GM19238 (cell line): Measurements from ENCODE around the gene GYG2.
"Not testable (repeated sequence)": the region's sequence is repeated elsewhere in the genome, so short reads cannot be mapped to it uniquely, and the experiment has no call there.

Experiments used
- DNase-seq: peaks from one replicate; pipeline ENCODE4 v3.0.0; 2011; ENCODE audit warnings: low spot score; ENCODE audit not compliant: insufficient read length

GYG2 gene

DNA sequence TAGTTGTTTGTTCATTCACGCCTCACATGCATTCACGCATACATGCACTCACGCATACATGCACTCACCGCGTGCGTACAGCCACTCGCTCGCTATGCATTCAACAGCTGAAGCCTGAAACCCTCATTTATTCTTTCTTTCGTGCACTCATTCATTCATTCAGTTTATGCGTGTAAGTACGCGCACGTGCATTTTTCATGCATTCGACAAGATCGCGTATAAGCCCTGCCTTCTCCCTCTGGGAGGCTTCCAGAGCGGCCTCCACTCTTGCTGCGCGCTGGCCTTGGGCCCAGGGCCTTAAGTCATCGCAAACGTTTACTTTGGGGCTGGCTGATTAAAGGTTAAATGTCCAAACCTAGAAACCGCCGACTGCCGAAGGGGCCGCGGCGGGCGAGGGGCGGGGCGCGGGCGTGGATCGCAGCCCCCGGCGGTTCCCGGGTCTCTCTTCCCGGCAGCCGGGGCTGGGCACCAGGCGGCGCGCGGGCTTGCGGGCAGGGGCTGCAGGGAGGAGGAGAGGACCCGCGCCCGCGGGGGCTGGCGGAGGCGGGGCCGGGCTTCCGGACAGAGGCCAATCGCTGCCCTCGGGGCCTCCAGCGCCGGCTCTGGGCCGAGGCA, at the start of gene GYG2:
Gene GYG2 (plus strand): TSS at position 587 of the 615 bp plus-strand sequence. CDS start 1,259 bp downstream, outside the sequence.
- DNase-seq, result no peak

DNA sequence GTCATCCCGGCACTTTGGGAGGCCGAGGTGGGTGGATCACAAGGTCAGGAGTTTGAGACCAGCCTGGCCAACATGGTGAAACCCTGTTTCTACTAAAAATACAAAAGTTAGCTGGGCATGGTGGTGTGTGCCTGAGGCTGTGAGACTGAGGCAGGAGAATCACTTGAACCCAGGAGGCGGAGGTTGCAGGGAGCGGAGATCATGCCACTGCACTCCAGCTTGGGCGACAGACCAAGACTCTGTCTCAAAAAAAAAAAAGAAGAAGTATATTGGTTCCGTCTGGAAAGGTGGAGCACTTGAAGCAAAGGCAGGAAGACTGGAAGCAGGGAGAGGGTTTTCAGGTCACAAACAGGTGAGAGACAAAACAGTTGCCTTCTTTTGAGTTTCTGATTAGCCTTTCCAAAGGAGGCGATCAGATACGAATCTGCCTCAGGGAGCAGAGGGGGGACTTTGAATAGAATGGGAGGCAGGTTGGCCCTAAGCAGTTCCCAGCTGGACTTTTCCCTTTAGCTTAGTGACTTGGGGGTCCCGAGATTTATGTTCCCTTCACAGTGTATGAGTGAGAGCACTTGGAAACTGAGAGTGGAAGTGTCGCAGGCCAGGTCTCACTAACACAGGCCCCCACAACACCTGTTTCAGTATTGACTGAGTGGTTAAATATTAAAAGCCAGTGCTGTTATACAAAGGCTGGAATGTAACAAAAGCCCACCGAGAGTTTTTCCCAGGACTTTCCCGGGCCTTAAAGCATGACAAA, 48.1 kb upstream of the GYG2 start:
- not testable (repeated sequence) for DNase-seq

DNA sequence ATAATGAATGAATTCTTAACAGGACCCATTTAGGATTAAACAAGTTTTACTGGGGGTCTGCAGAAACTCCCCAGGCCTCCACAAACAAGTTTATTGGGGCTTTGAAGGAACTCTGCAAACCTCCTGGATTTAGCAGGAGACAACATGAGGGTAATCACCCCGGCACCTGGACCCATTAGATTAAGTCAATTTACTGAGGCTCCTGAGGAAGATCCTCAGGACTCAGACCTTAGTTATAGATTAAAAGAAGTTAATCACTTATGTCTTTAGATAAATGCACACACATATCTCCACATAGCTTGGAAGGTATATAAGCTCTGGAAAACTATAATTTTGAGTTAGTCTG, 47.5 kb upstream of the GYG2 start:
- no peak for DNase-seq

DNA sequence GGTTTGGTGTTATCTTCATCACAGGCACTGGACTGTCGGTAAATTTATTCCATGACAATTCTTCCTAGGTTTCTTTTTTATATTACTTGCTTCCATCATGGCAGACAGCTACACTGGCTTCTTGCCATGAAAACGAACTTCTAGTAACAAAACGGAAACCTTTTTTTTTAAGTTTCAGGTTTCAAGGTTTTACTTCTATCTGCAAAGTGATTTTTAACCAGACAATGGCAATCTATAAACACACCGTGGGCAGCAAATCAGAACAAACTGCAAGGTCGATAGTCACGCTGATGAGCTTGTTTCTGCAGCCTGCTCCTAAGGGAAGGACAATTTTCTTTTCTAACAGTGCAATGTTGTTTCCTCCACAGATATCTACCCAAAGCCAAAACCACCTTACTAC, 47.0 kb upstream of the GYG2 start:
- DNase-seq, result no peak

DNA sequence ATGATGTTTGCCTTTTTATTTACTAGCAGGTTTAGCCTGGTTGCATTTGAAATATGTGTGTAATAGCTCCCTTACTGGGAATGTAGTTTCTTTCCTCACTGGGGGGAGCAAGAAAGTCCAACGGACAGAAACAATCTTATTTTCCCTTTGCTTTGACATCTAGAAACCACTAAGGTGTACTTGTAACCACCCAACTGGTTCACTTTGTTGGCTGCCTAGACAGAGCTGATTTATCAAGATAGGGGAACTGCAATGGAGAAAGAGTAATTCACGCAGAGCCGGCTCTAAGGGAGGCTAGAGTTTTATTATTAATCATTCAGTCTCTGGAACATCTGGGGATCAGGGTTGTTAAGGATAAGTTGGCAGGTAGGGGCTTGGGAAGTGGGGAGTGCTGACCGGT, 46.6 kb upstream of the GYG2 start:
- no peak for DNase-seq

DNA sequence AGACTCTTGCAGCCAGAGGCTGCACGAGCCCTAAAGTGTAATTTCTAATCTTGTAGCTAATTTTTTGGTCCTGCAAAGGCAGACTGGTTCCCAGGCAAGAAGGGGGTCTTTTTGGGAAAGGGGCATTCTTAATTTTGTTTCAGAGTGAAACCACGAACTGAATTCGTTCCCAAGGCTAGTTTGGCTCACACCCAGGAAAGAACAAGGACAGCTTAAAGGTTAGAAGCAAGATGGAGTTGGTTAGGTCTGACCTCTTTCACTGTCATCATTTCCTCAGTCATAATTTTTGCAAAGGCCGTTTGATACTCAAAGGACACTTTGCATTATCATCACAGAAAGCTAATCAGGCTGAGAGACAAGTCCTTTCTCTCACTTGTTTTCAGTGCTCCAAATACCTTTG, 46.0 kb upstream of the GYG2 start:
- DNase-seq, result no peak

DNA sequence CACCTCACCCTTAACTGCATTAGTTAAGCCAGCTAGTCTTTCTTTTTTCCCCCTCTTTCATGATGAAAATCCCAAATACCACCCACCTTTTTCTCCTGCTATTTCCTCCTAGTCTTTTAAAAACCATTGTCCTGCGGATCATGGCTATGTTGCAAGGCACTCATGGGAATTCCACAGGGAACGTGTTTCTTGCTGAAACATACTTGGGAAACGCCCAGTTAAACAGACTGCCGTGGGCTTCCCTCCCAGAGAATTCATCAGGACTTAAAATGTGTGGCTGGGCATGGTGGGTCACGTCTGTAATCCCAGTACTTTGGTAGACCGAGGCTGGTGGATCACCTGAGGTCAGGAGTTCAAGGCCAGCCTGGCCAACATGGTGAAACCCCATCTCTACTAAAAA, 44.7 kb upstream of the GYG2 start:
- DNase-seq, result no peak

DNA sequence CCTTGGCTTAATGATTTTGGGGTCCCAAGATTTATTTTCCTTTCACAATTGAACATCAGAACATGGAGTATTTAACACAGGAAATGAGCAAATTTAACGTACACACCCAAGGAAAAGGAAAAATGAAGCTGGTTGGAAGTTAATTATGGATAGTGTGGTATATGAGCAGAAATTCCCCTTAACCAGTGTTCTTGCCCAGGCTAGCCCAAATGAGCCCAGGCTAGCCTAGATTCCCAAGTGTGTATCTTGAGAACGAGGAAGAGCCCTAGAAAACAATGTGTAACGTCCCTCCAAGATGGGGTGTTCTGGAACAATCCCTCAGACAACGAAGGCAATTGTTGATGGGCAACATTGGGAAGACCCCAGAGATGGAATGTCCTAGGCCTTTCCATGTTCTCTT, 43.2 kb upstream of the GYG2 start:
- no peak for DNase-seq

DNA sequence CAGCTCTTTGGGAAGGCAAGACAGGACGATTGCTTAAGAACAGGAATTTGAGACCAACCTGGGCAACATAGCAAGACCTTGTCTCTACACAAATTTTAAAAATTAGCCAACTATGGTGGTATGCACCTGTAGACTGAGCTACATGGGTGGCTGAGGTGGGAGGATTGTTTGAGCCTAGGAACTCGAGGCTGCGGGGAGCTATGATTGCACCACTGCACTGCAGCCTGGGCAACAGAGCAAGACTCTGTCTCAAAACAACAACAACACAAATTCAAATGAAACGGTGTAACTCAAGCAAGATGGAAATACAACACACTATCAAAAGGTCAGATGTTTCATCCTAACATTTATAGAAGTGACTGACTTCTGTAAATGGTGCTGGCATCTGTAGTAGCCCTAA, 39.8 kb upstream of the GYG2 start:
- DNase-seq, result no peak

DNA sequence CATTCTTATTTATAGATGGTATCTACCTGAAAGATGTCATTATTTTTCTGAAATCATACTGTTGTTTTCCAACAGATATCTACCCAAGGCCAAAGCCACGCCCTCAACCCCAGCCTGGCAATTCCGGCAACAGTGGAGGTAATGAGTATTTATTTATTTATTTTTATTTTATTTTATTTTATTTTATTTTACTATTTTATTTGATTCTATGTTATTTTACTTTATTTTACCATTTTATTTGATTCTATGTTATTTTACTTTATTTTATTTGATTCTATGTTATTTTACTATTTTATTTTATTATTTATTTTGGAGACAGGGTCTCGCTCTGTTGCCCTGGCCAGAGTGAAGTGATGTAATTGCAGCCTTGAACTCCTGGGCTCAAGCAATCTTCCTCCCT, 39.2 kb upstream of the GYG2 start:
- no peak for DNase-seq

DNA sequence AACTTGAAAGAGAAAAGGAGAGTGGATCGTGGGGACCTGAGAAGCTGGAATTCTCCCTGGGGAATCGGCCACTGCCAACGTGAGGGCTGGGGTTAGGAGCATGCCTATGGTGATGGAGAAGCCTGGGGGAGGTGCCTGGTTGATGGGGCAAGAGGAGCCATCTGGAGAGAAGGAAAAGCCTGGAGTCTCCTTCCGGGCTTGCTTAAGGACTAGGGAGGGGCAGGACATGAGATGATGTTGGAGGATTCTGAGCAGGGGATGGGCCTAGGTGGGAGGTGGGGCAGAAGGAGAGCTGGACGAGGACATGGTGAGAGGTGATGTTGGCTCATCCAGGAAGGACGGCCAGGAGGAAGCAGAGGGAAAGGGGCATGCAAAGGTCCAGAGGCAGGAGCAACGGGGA, 35.0 kb upstream of the GYG2 start:
- DNase-seq, result no peak

DNA sequence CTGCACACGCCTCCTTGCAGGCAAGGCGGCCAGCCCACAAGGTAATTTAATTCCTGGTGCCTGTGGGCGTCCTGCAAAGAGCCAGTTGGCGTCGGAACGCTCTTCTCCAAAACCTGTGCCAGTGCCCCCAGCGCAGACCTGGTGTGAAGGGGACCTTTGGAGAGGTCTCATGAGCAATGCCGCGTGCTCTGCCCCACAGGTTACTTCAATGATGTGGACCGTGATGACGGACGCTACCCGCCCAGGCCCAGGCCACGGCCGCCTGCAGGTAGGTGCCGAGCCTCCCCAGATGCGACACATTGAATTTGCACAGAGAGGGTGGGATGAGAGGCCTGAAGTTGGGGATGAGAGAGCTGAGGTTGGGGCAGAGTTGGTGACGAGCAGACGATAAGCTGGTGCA, 34.4 kb upstream of the GYG2 start:
- no peak for DNase-seq

DNA sequence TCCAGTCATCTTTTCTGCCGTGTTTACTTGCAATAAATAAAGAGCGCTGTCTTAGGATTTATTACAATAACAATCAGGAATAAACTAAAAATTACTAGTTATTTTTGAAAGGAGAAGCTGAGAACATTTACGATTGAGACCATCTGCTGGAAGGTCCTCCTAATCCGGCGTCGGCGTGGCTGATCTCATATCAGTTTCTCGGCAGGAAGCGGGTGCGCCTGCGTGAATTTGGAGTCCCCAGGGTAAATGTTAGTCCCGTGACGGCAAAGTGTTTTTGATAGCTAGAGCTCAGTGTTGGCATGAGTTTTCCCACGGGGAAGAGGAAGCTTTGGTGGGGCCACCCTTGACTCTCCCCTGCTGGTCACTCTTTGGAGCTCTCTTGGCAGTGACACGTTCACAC, 31.9 kb upstream of the GYG2 start:
- DNase-seq, result not testable (repeated sequence)

DNA sequence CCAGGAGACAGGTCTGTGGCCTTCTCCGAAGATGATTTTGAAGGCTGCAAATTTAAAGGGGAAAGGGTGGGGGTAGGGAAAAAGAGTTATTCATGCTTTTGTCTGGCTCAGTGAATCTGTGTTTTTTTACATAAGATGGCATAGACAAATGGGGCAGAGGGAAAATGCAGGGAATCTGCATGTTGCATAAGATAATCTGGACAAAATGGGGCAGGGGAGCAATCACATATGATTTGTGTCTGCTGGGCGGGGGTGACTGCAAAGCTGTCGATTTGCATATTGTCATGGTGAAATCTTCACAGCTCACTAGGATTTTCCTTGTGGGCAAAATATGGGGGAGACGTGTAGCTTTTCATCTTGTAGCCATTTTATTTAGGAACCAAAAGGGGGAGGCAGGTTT, 29.4 kb upstream of the GYG2 start:
- DNase-seq, result no peak

DNA sequence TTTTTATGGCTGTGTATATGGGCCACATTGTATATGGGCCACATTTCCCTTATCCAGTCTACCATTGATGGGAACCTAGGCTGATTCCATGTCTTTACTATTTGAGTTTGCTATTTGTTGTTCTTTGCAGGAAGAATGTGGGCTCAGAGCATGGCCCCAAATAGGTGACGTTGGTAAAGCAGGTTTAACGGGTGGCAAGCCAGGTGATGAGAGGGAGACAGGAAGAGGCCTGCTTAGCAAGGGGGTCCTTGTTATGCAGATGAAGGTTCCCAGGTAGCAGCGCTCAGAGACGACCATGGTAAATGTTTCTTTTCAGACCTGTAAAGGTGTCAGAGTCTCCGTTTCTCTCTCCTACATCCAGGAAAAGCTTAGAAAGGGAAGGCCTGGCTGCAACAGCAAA, 28.8 kb upstream of the GYG2 start:
- not testable (repeated sequence) for DNase-seq

DNA sequence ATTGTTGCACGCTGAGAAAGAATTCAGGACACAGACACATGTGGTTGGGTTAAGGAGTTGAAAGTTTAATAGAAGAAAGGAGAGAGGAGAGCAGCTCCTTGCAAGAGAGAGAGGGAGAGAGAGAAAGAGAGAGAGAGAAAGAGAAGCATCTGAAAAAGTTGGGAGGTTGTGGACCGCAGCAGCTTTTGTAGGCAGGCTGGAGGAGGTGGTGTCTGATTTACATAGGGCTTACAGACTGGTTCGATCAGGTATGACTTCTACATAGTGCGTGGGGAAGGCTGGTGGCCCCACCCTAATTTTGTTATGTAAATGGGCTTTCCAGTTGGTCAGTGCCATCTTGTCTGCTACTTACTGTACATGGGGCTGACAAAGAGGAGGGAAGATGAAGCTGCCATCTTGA, 27.5 kb upstream of the GYG2 start:
- no peak for DNase-seq

DNA sequence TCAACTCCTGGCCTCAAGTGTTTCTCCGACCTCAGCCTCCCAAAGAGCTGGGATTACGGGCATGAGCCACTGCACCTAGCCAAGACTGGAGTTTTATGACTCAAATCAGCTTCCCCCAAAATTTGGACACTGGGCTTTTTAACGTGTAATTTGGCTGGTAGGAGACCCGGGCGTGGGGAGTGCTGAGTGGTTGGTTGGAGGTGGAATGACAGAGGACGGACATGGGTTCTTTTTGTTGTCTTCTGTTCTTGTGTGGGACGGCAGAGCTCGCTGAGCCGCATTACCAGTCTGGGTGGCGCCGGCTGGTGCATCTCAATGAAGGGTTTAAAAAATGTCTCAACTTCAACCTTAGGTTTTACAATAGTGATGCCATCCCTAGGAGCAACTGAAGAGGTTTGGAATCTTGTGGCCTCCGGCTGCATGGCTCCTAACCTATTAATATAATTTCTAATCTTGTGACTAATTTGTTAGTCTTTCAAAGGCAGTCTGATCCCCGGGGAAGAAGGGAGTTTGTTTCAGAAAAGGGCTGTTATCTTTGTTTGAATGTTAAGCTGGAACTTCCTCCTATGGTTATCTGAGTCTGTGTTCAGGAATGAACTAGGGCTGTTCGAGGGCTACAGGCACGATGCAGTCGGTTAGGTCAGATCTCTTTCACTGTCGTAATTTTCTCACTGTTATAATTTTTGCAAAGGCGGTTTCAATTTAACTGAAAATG, 26.2 kb upstream of the GYG2 start:
- not testable (repeated sequence) for DNase-seq

DNA sequence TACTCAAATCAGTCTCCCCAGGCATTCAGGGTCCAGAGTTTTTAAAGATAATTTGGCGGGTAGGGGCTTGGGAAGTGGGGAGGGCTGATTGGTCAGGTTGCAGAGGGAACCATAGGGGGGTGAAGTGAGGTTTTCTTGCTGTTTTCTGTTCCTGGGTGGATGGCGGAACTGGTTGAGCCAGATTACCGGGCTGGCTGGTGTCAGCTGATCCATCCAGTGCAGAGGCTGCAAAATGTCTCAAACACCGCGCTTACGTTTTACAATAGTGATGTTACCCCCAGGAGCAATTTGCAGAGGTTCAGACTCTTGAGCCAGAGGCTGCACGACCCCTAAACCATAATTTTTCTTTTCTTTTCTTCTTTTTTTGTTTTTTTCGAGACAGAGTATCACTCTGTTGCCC, 25.2 kb upstream of the GYG2 start:
- DNase-seq, result not testable (repeated sequence)

DNA sequence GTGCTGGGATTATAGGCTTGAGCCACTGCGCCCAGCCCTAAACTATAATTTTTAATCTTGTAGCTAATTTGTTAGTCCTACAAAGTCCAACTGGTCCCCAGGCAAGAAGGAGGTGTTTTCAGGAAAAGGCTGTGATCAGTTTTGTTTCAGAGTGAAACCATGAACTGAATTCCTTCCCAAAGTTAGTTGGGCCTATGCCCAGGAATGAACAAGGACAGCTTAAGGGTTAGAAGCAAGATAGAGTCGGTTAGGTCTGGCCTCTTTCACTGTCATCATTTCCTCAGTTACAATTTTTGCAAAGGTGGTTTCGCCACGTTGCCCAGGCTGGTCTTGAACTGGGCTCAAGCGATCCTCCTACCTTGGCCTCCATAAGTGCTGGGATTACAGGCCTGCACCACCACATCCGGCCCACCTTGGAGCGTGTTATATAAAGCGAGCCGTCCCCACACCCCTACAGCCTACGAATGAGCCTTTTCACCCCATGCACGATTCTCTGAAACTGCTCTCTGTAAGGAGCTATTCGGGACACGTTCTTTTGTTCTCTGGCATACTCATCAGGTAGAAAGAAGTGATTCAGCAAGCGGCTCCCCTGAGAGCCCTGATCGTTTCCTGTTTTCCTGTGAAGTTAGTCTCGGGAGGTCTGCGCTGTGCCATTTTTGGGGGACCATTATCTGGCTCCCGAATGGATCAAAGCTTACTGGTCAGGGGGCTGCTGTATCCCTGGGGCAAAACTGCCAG, 24.5 kb upstream of the GYG2 start:
- DNase-seq, result not testable (repeated sequence)

DNA sequence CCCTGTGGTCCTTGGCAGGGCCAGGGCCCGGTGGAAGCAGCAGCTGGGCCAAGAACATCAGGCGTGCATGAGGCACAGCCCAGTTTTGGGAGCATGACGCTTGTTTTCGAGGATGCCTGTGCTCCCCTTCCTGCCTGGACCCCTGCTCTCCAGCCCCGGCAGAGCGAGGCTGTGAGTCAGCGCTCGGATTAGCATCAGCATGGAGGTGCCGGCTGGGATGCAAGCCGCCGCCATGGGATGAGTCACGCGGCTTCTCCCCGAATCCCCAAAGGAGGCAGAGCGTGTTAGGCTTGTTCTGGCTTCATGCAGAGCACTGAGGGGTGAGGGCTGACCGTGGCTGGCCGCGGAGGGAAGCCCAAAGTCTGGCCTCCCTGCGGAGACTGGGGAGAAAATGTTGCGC, 23.9 kb upstream of the GYG2 start:
- DNase-seq, result not testable (repeated sequence)

DNA sequence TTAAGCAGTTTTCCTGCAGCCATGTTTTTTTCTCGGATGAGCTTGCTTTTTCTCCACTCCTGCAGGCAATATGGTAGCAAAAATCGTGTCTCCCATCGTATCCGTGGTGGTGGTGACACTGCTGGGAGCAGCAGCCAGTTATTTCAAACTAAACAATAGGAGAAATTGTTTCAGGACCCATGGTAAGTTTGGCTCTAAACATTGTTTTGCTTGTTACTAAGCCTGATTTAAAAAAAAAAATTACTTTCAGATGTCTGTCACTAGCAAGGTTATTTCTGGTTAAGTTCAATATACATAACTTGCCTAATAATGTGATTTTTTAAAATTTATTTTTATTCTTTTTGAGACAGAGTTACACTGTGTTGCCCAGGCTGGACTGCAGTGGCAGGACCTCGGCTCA, 17.5 kb upstream of the GYG2 start:
- DNase-seq, result no peak
